ENCODE results near the gene ATRAID. TPM values are rescaled to one million over a fixed set of nuclear protein-coding genes. Genes with fewer than 3 reads are reported as not detected.

The ATRAID gene
- total RNA-seq, 1 donor from 2014 or later = 112 TPM

DNA sequence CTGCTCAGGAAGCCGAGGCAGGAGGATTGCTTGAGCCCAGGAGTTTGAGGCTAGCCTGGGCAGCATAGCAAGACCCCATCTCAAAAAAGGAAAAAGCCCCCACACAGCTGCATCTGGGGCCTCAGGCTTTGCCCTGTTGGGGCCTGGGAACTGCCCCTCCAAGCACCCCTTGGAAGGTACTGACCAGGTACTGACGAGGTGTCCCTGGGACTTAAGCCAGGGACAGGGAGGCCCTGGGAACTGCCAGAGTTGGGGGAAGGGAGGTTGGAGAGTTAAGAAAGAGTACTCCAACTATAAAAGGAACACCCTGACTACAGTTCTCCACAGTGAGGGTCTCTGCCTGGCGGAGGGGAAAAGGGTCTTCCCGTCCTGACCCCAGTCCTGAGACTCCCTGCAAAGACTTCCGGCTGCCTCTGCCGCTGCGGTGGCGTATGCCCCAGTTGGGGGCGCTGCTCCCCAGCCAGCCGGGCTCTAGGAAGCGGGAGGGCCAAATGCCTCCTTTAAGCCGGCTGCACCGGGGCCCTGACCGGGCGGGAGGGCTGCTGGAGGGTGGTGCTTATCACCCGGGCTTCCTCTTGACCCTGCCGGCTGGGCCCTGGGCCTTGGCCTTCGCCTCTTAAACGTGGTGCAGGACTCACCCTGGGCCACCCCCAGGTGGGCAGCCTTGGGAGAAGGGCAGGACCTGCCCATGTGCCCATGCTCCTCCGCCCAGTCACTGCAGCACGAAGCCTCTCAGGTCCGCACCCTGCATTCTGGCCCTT is 38.2 kb downstream of the ATRAID start:
- DNase-seq (ENCODE audit: low spot score) = peak; percentile 31

DNA sequence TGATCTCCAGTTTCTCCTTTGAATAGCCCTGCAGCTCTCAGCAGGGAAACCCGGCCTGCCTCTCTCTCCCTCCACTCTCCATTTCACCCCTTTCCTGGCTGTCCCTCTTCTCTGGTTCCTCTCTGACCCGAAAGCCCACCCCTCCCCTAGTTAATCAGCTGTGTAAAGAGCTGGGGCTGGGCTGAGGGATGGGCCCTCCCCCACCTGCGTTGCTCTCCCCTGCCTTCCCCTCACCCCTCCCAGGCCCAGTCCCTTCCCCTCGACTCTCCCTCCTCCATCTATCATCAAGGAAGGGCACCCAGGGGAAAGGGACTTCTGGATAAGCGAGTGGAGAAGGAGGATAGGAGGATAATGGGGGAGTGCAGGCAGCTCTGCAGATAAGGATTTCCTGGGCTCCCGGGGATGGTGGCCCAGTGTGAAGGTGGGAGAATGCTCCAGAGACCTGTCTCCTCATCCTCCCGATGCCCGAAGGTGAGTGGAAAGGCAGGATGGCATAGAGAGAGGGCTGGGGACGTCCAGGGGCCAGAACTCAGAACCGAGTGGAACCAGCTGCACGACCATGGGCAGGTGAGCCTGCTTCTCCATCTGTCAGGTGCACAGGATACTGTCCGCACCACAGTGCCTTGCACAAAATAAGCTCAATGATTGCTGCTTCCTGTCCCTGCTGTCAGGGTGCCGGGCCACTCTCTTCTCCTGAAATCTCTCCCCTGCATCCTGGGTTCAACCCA is 39.0 kb downstream of the ATRAID start:
- DNase-seq (ENCODE audit: low spot score) = no peak

DNA sequence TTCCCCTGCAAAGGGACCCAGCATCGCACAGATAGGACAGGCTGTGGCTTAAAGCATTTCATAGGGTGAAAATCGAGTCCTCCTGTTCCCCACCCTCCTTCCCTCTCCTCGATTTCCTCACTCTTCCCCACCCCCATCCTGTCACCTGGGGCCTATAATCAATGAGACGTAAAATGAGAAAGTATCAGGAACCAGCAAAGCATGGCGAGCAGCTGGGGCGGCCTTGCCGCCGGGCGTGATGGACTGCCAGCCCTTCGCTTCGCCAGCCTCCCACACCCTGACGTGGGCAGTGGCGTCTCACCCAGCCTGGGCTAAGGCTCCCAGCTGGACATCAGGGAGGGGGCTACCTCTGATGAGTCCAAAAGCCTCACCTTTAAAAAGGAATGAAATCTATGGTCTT is 39.9 kb downstream of the ATRAID start:
- DNase-seq (ENCODE audit: low spot score) = no peak

DNA sequence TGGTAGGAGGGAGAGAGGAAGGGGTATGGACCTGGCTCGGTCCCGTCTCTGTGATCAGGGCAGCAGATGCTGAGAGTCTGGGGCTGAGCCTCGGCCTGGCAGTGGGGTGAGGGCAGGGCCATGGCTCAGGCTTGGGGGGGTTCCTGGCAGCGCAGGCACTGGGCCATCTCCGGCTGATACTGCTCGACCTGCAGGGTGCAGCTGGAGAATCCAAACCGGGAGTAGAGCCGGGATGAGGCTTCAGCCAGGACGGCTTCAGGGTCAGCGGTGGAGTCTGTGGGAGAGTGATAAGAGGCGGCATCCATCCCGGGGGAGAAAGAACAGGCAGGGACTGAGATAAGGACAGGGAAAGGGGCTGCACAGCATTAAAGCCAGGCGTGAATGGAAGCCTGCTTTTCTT is 43.3 kb downstream of the ATRAID start:
- DNase-seq (ENCODE audit: low spot score) = peak; percentile 26

GRCh38 chr2:27255660-27256059 is 43.8 kb downstream of the ATRAID start:
- peak; percentile 25 for DNase-seq (ENCODE audit: low spot score)

DNA sequence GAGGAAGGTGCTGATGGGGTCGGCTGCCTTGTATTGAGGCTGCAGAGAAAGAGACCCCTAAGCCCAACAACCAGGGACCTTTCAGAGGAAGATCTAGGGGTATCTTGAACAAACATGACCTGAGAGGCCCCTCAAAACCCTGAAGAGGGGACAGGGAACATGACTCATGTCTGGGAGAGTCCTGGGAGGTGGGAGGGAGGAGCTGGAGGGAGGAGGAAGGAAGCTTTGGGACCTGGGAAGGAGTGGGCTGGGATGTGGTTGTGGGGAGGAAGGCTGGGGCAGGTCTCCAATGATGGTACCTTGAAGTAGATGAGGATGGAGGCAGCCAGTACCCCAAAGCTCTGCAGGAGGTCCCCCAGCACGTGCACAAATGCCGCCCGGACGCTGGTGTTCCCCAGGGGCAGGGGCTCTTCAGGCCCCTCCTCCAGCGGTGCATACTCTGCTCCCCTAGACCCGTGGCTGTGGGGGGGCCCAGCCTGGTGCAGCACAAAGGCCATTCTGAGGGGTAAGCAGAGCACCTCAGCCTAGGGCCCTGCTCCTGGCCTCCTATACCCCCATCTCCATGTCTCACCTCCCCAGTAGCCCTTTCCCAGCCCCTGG is 45.1 kb downstream of the ATRAID start:
- no peak for DNase-seq (ENCODE audit: low spot score)

DNA sequence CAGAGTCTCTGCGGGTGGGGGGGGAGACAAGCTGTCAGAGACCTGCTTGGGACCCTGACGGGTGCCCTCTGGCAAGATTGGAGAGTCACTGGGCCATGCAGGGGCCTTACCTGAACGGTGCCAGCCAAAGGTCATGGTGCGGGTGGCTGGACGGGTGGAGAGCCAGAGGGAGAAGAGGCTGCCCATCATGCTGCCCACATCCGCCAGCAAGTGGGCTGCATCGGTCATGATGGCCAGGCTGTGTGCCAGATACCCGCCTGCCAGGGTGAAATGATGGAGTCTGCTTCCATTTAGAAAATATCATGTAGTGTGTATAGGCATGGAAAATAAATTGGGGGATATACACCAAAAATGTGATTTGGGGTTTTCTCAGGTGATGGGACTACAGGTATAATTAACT is 46.2 kb downstream of the ATRAID start:
- no peak for DNase-seq (ENCODE audit: low spot score)

GRCh38 chr2:27261241-27261925 is 49.5 kb downstream of the ATRAID start:
- DNase-seq (ENCODE audit: low spot score) = no peak

DNA sequence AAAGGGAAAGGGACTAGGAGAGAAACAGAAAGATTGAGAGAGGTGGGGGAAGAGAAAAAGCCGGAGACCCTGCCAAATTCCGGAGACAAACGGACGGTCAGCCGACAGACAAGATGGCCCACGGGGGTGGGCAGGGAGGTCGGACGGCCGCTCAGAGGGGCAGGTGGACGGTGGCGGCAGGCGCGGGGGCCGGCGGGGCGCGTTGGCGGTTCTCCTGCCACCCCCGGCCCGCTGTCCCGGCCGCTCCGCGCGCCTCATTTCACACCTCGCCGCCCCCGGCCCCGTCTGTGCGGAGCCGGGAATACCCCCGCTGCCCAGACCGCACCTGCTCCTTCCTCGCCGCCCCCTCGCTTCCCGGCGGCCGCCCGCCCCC is 50.1 kb downstream of the ATRAID start:
- no peak for DNase-seq (ENCODE audit: low spot score)

GRCh38 chr2:27262379-27263286 is 50.8 kb downstream of the ATRAID start, which contains the start of gene SLC30A3:
SLC30A3 (minus strand) TSS chr2:27263047; CDS start chr2:27262906, 141 bp downstream.
- peak; percentile 17 for DNase-seq (ENCODE audit: low spot score)

- no peak for DNase-seq (ENCODE audit: low spot score)
Observed at GRCh38 chr2:27263287-27264252, 51.7 kb downstream of the ATRAID start.

DNA sequence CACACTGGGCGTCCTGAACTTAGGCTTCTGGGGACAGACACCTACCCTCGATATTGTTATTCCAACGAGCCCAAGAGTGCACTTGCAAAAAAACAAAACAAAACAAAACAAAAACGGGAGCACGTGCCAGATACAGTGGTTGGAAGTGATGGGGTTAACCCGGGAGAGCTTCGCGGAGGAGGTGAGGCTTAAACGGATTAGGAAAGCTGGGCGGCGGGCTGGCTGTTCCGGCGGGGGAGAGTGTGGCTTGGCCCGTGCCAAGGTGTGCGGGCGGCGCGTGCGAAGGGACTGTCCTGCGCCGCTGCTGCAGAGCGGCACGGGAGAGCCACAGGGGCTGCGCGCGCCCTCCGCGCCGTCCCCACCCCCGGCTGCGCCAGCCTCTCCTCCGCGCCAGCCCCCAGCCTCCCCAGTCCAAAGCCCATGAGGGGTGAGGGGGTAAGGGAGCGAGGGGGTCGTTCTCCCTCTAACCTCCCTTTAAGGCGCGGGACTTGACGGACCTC is 52.5 kb downstream of the ATRAID start:
- no peak for DNase-seq (ENCODE audit: low spot score)

- DNase-seq (ENCODE audit: low spot score) = peak; percentile 59
Observed at GRCh38 chr2:27264753-27265535, 53.1 kb downstream of the ATRAID start.

- no peak for DNase-seq (ENCODE audit: low spot score)
Observed at GRCh38 chr2:27265536-27265870, 53.7 kb downstream of the ATRAID start.

Other genes starting within 250 kb of the ATRAID start
- 4.1 TPM for gene MAPRE3, start 241.4 kb upstream of the ATRAID start, total RNA-seq (ENCODE audit: insufficient read depth, low replicate concordance)
- gene TMEM214, start 179.1 kb upstream of the ATRAID start, total RNA-seq (ENCODE audit: insufficient read depth, low replicate concordance) = 28.2 TPM
- 5.5 TPM for gene AGBL5, start 160.4 kb upstream of the ATRAID start, total RNA-seq (ENCODE audit: insufficient read depth, low replicate concordance)
- 441 TPM for gene OST4, start 140.4 kb upstream of the ATRAID start, total RNA-seq (ENCODE audit: insufficient read depth, low replicate concordance)
- 287 TPM for gene EMILIN1, start 133.4 kb upstream of the ATRAID start, total RNA-seq (ENCODE audit: insufficient read depth, low replicate concordance)
- gene KHK, start 125.3 kb upstream of the ATRAID start, total RNA-seq (ENCODE audit: insufficient read depth, low replicate concordance) = 3.4 TPM
- gene CGREF1, start 92.9 kb upstream of the ATRAID start, total RNA-seq (ENCODE audit: insufficient read depth, low replicate concordance) = 11.6 TPM
- 1.2 TPM for gene ABHD1, start 88.2 kb upstream of the ATRAID start, total RNA-seq (ENCODE audit: insufficient read depth, low replicate concordance)
- gene PREB, start 77.4 kb upstream of the ATRAID start, total RNA-seq (ENCODE audit: insufficient read depth, low replicate concordance) = 20.2 TPM
- not detected for gene PRR30, start 72.6 kb upstream of the ATRAID start, total RNA-seq (ENCODE audit: insufficient read depth, low replicate concordance)
- gene TCF23, start 63.0 kb upstream of the ATRAID start, total RNA-seq (ENCODE audit: insufficient read depth, low replicate concordance) = 1.7 TPM
- gene SLC5A6, start 227 bp downstream of the ATRAID start, total RNA-seq (ENCODE audit: insufficient read depth, low replicate concordance) = 13.0 TPM
- 45.0 TPM for gene CAD, start 5.3 kb downstream of the ATRAID start, total RNA-seq (ENCODE audit: insufficient read depth, low replicate concordance)
- gene SLC30A3, start 51.0 kb downstream of the ATRAID start, total RNA-seq (ENCODE audit: insufficient read depth, low replicate concordance) = 5.5 TPM
- not detected for gene DNAJC5G, start 63.4 kb downstream of the ATRAID start, total RNA-seq (ENCODE audit: insufficient read depth, low replicate concordance)
- 5.1 TPM for gene TRIM54, start 70.4 kb downstream of the ATRAID start, total RNA-seq (ENCODE audit: insufficient read depth, low replicate concordance)
- 1.4 TPM for gene UCN, start 96.4 kb downstream of the ATRAID start, total RNA-seq (ENCODE audit: insufficient read depth, low replicate concordance)
- gene MPV17, start 111.1 kb downstream of the ATRAID start, total RNA-seq (ENCODE audit: insufficient read depth, low replicate concordance) = 27.9 TPM
- 31.8 TPM for gene GTF3C2, start 144.7 kb downstream of the ATRAID start, total RNA-seq (ENCODE audit: insufficient read depth, low replicate concordance)
- gene EIF2B4, start 158.3 kb downstream of the ATRAID start, total RNA-seq (ENCODE audit: insufficient read depth, low replicate concordance) = 10.1 TPM
- gene SNX17, start 158.6 kb downstream of the ATRAID start, total RNA-seq (ENCODE audit: insufficient read depth, low replicate concordance) = 98.0 TPM
- 8.4 TPM for gene ZNF513, start 168.7 kb downstream of the ATRAID start, total RNA-seq (ENCODE audit: insufficient read depth, low replicate concordance)
- gene PPM1G, start 197.6 kb downstream of the ATRAID start, total RNA-seq (ENCODE audit: insufficient read depth, low replicate concordance) = 28.2 TPM
- 89.3 TPM for gene NRBP1, start 216.6 kb downstream of the ATRAID start, total RNA-seq (ENCODE audit: insufficient read depth, low replicate concordance)
- not detected for gene KRTCAP3, start 230.3 kb downstream of the ATRAID start, total RNA-seq (ENCODE audit: insufficient read depth, low replicate concordance)

All from umbilical cord (tissue), 2 donors.